HEK293T (cell line): ENCODE data around the gene HAGHL.

ENCODE experiments used
- CTCF ChIA-PET: fragments of 350-600 bp; formaldehyde crosslinking; extraction: SDS; loops from one replicate; lab custom pipeline; 2021; ENCODE audit warnings: antibody characterized with exemption, inconsistent platforms; lab: Yijun Ruan, JAX
- POLR2A ChIA-PET: fragments of 350-600 bp; formaldehyde crosslinking; extraction: SDS; loops from one replicate; lab custom pipeline; 2020; ENCODE audit warnings: antibody characterized with exemption, inconsistent platforms; lab: Yijun Ruan, JAX
- DNase-seq: peaks from one replicate; pipeline ENCODE4 v3.0.0; 2012; ENCODE audit warnings: mixed read lengths; ENCODE audit errors: extremely low spot score
- ARNT ChIP-seq: fragments of 450-650 bp; IDR thresholded peaks from 2 replicates; pipeline ENCODE4 v1.6.1; 2017; ENCODE audit warnings: mild to moderate bottlenecking
- BHLHE40 ChIP-seq: fragments of 450-650 bp; IDR thresholded peaks from 2 replicates; pipeline ENCODE4 v1.6.1; 2016; ENCODE audit warnings: mild to moderate bottlenecking, moderate library complexity, borderline replicate concordance
- CTBP1 ChIP-seq: fragments of 450-650 bp; IDR thresholded peaks from 2 replicates; pipeline ENCODE4 v1.6.1; 2016; ENCODE audit warnings: borderline replicate concordance
- ELF4 ChIP-seq: fragments of 450-650 bp; IDR thresholded peaks from 2 replicates; pipeline ENCODE4 v1.6.1; 2017; ENCODE audit warnings: antibody characterized with exemption
- FOXA1 ChIP-seq: fragments of 450-650 bp; IDR thresholded peaks from 2 replicates; pipeline ENCODE4 v1.6.1; 2016; ENCODE audit warnings: mild to moderate bottlenecking
- FOXK2 ChIP-seq: fragments of 450-650 bp; IDR thresholded peaks from 2 replicates; pipeline ENCODE4 v1.6.1; 2016; ENCODE audit warnings: mild to moderate bottlenecking
- FOXM1 ChIP-seq: fragments of 450-650 bp; IDR thresholded peaks from 2 replicates; pipeline ENCODE4 v1.6.1; 2017; ENCODE audit warnings: mild to moderate bottlenecking, borderline replicate concordance
- HDGF ChIP-seq: fragments of 450-650 bp; IDR thresholded peaks from 2 replicates; pipeline ENCODE4 v1.6.1; 2017; ENCODE audit warnings: antibody characterized with exemption, borderline replicate concordance
- L3MBTL2 ChIP-seq: fragments of 450-650 bp; conservative IDR thresholded peaks from 2 replicates; pipeline ENCODE4 v1.6.1; 2016; ENCODE audit warnings: mild to moderate bottlenecking
- LEF1 ChIP-seq: fragments of 450-650 bp; IDR thresholded peaks from 2 replicates; pipeline ENCODE4 v1.6.1; 2017; ENCODE audit warnings: mild to moderate bottlenecking, borderline replicate concordance
- NFRKB ChIP-seq: fragments of 450-650 bp; IDR thresholded peaks from 2 replicates; pipeline ENCODE4 v1.6.1; 2016; ENCODE audit warnings: mild to moderate bottlenecking, moderate library complexity
- SP1 ChIP-seq: fragments of 450-650 bp; IDR thresholded peaks from 2 replicates; pipeline ENCODE4 v1.6.1; 2017
- SUZ12 ChIP-seq: fragments of 450-650 bp; IDR thresholded peaks from 2 replicates; pipeline ENCODE4 v1.6.1; 2016; ENCODE audit warnings: mild to moderate bottlenecking
- TARDBP ChIP-seq: fragments of 450-650 bp; IDR thresholded peaks from 2 replicates; pipeline ENCODE4 v1.6.1; 2016
- ZNF384 ChIP-seq: fragments of 450-650 bp; IDR thresholded peaks from 2 replicates; pipeline ENCODE4 v1.6.1; 2016
- TF ChIP-seq, protein P1 (sequence below): fragments of 450-650 bp; IDR thresholded peaks from 2 replicates; pipeline ENCODE4 v1.6.1; 2016

HAGHL gene

DNA sequence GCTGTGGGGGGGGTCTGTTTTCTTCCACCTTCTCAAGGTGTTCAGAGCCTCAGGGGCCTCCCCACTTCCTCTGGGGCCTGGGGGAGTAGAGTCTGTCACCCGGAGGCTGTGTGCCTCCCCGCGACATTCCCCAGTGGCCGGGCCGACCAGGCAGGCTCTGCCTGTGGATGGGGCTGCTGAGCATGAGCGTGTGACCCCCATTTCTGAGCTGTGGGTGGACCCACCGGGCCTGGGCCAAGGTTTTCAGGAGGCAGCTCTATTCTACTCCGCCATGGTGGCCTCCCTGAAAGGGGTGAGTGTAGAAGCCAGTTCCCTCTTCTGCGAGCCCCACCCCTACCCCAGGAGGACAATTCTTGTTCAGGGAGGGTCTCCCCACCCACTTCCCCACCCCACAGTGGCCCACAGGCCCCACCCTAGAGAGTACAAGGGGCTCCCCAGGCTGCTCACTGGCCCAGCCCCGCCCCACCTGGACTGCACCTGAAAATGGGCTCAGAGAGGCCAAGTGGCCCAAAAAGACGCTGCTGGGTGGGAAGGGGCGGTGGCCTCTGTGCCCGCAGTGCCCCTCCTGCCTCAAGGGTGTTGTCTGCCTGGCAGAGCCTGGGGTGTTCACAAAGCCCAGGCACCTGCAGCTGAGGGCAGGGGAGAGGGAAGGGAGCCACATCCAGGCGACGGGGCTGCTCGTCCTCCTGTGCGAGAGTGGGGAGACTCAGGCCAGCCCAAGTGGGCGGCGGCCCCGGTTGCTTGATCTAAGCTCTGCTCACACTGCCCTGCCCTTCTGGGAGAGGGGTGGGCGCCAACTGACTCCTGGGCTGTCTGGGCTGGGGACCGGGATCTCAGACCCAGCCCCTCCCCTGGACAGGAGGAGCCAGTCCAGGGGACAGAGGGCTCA is 35.0 kb downstream of the HAGHL start:
- POLR2A ChIA-PET: interaction anchor here (1.3 kb wide), 1 partner anchor 21 kb away, joined by 4 read pairs; the partner anchor contains the start of gene CIAO3

DNA sequence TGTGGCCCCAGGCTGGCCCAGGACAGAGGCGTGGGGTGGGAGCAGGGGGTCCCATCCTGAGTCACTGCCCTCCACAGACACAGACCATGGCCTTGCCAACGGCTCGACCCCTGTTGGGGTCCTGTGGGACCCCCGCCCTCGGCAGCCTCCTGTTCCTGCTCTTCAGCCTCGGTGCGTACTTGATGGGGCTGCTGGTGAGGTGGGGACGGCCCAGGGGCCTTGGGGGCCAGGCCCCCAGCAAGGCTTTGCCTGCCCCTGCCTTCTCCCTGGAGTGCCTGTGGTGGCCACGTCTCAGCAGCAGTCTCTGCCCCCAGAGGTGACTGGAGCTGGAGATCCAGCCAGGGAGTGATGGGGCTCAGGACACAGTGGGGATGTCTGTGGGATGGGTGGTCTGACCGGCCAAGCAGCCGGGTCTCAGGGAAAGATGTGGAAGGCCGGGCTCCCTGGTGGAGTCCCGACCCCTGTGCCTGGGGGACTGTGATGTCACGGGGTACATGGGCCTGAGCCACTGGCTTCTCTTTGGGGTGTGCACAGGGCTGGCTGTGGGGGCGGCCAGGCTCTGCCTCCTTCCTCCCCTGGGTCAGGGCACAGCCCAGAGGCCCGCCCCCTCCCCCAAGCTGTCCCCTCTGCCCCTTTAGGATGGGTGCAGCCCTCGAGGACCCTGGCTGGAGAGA is 35.8 kb downstream of the HAGHL start:
- ChIA-PET POLR2A (no interaction called here), CTCF (no interaction called here)
- TF ChIP-seq, protein P1, sequence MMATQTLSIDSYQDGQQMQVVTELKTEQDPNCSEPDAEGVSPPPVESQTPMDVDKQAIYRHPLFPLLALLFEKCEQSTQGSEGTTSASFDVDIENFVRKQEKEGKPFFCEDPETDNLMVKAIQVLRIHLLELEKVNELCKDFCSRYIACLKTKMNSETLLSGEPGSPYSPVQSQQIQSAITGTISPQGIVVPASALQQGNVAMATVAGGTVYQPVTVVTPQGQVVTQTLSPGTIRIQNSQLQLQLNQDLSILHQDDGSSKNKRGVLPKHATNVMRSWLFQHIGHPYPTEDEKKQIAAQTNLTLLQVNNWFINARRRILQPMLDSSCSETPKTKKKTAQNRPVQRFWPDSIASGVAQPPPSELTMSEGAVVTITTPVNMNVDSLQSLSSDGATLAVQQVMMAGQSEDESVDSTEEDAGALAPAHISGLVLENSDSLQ: no peak
- TF ChIP-seq HDGF (no peak), ELF4 (no peak), SUZ12 (no peak), NFRKB (no peak), LEF1 (no peak), FOXM1 (no peak), TARDBP (no peak), FOXK2 (no peak)
- DNase-seq: no peak

More for the DNA sequence above, 35.0 kb downstream of the HAGHL start:
- no peak for DNase-seq
- no peak for TF ChIP-seq BHLHE40
- no peak for TF ChIP-seq HDGF
- no peak for TF ChIP-seq ELF4
- no peak for TF ChIP-seq ZNF384
- no peak for TF ChIP-seq FOXM1
- TF ChIP-seq SP1: no peak
- TF ChIP-seq SUZ12: no peak
- TF ChIP-seq NFRKB: no peak
- CTCF ChIA-PET: no interaction called here

DNA sequence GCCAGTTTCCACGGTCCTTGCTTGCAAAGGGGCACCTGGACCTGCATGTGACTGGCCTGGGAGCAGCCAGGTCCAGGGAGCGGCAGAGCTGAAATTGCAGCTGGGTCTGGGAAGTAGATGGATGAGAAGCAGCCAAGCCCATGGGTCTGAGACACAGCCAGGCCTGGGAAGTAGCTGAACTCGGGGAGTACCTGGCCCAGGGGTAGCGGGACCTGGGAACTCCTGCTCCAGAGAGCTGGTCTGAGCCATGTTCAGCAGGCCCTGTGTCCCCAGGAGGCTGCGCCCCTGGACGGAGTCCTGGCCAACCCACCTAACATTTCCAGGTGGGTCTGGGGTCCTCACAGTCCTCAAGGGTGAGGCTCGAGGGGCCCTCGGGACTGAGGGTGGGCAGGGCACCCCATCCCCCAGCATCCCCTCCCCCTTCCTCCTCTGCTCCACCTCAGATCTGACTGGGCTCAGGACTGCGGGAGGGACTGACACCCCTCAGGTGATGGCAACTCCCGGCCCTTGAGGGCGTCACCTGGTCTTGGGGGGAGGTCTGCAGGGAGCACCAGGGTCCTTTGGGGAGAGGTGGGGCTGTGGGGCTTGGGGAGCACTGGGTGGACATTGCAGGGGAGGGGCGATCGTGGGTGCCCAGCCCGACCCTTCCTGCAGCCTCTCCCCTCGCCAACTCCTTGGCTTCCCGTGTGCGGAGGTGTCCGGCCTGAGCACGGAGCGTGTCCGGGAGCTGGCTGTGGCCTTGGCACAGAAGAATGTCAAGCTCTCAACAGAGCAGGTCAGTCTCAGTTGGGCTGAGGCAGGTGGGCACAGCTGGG is 36.7 kb downstream of the HAGHL start:
- no peak for TF ChIP-seq FOXK2
- TF ChIP-seq SUZ12: no peak
- no peak for TF ChIP-seq TARDBP
- TF ChIP-seq BHLHE40: no peak
- no peak for TF ChIP-seq ARNT
- no peak for TF ChIP-seq FOXM1
- no peak for TF ChIP-seq FOXA1
- no peak for TF ChIP-seq HDGF
- no peak for TF ChIP-seq ELF4
- no peak for TF ChIP-seq CTBP1
- TF ChIP-seq L3MBTL2: no peak
- TF ChIP-seq, protein P1: no peak
- TF ChIP-seq NFRKB: no peak
- no peak for TF ChIP-seq SP1
- TF ChIP-seq LEF1: no peak
- TF ChIP-seq ZNF384: no peak
- POLR2A ChIA-PET: no interaction called here
- DNase-seq: no peak
- CTCF ChIA-PET: interaction anchor here (0.7 kb wide), 1 partner anchor 51 kb away, joined by 3 read pairs; no protein-coding TSS in a partner anchor

DNA sequence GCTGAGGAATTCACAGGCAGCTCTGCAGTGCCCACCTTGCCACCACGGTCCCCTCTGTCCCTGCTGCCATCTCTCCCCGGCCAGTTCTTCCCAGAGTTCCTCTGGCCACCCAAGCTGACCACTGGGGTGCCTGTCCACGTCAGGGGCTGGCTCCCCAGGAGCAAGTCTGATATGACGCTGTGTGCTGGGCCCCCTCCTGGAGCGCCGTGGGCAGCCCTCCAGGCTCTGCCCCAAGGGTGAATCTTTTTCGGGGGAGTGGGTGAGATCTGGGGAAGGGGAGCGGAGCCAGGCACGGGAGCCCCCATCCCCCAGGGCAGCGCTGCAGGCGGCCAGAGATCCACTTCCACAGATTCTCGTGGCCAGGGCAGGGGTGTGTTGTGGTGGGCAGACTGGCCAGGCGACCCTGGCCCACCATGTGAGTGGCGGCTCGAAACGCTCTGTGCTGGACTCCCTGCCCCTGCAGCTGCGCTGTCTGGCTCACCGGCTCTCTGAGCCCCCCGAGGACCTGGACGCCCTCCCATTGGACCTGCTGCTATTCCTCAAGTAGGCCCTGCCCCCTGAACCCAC is 37.4 kb downstream of the HAGHL start:
- CTCF ChIA-PET: interaction anchor here (0.7 kb wide), 1 partner anchor 52 kb away, joined by 3 read pairs; no protein-coding TSS in a partner anchor
- TF ChIP-seq ELF4: no peak
- no peak for TF ChIP-seq ARNT
- TF ChIP-seq SP1: no peak
- no peak for TF ChIP-seq ZNF384
- TF ChIP-seq HDGF: no peak
- no peak for TF ChIP-seq FOXA1
- TF ChIP-seq FOXK2: no peak
- no peak for TF ChIP-seq NFRKB
- TF ChIP-seq L3MBTL2: no peak
- TF ChIP-seq FOXM1: no peak
- TF ChIP-seq, protein P1: no peak
- TF ChIP-seq BHLHE40: no peak
- no peak for TF ChIP-seq CTBP1
- TF ChIP-seq SUZ12: no peak
- TF ChIP-seq TARDBP: no peak
- TF ChIP-seq LEF1: no peak
- POLR2A ChIA-PET: no interaction called here
- no peak for DNase-seq
